ENCODE results near the gene AGR2.

GRCh38 chr7:16753102-16753931 lies 51.5 kb downstream of the AGR2 start, which contains the start of gene TSPAN13:
- TF ChIP-seq EZH2phosphoT487 (IDR thresholded peaks at IDR 0.05; ENCODE audit: borderline replicate concordance, low read length) (no peak), CTCF (conservative IDR thresholded peaks at IDR 0.05; ENCODE audit: low read depth, low read length) (no peak), EZH2 (IDR thresholded peaks at IDR 0.05; ENCODE audit: low read length, unreplicated experiment) (no peak)
